PFSK-1 (cell line): ENCODE measurements around the gene IRX4.

Experiments used
- POLR2AphosphoS5 ChIP-seq: IDR thresholded peaks from 2 replicates; pipeline ENCODE4 v1.6.1; 2012; ENCODE audit warnings: low read depth, mild to moderate bottlenecking, control low read depth, low read length, moderate library complexity
- REST ChIP-seq, 2 experiments: IDR thresholded peaks; 2 replicates each; pipeline versions ENCODE4 v1.6.1 to v1.8.0; 2011 to 2012; ENCODE audit warnings: low read depth in 2 of 2, low read length in 2 of 2, control low read depth in 1 of 2, inconsistent platforms in 1 of 2, mild to moderate bottlenecking in 1 of 2, moderate library complexity in 1 of 2; ENCODE audit not compliant: insufficient read depth in 1 of 2
- SIN3A ChIP-seq: IDR thresholded peaks from 2 replicates; pipeline ENCODE4 v1.6.1; 2012; ENCODE audit warnings: mild to moderate bottlenecking, low read length, moderate library complexity, borderline replicate concordance; ENCODE audit not compliant: insufficient read depth
- TAF1 ChIP-seq: IDR thresholded peaks from 2 replicates; pipeline ENCODE4 v1.6.1; 2012; ENCODE audit warnings: low read length, control low read depth, borderline replicate concordance; ENCODE audit not compliant: insufficient read depth

DNA sequence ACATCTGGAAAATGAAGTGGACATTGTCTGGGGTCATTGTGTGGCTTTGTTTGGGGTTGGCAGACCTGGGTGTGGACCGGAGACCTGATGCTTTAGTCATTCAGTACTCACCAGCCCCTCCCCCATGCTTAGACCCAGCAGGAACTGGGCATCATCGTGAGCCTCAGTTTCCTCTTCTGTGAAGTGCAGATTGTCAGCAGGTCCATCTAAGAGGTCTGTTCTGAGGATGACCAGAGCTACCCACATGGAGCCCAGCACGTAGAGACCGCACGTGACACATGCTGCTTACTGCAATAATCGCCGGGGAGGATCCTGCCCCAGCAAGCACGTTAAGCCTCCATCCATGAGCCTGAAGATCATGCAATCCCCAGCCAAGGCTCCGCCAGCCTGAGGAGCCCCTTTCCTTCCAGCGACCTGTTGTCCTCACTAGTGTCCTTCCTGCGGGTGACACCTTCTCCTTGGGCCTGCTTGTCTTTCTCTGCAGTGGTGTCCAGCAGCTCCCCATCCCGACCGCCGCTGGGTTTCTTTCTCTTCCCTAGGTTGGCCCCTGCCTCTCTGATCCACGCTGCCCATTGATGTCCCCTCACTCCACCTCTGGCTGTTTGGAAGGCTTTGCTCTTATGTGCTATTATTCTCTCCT lies 26.7 kb upstream of the IRX4 start:
- no peak for TF ChIP-seq SIN3A
- TF ChIP-seq POLR2AphosphoS5 = no peak
- no peak for TF ChIP-seq REST (IDR thresholded peaks at IDR 0.05; ENCODE audit: insufficient read depth in 1 of 2, low read depth in 2 of 2, low read length in 2 of 2)
- no peak for TF ChIP-seq TAF1
